Thoracic aorta (tissue), 2 donors: Measurements from ENCODE around the gene RBMS3. TPM values are rescaled to one million over a fixed set of nuclear protein-coding genes. Genes with fewer than 3 reads are reported as not detected.

Experiments used
- ATAC-seq: fragments of 150-250 bp; one replicate; pipeline ENCODE4 v1.8.0; 2017; ENCODE audit warnings: low read depth; ENCODE audit not compliant: insufficient number of reproducible peaks, low FRiP score
- DNase-seq: peaks from one replicate; pipeline ENCODE4 v3.0.0-alpha.2; 2020; ENCODE audit warnings: low spot score
- H3K27ac ChIP-seq, 2 donors: fragments of 200-600 bp; sonication (generic); 1 replicate in 1 of 2; 2 replicates in 1 of 2; pipeline ENCODE4 v1.5.1; 2016; ENCODE audit warnings: mild to moderate bottlenecking in 2 of 2, moderate library complexity in 2 of 2
- H3K27me3 ChIP-seq: fragments of 200-600 bp; sonication (generic); replicated peaks from 2 replicates; pipeline ENCODE4 v1.6.0; 2016; ENCODE audit warnings: mild to moderate bottlenecking; ENCODE audit not compliant: insufficient read depth
- H3K36me3 ChIP-seq: fragments of 200-600 bp; sonication (generic); one replicate; pipeline ENCODE4 v1.5.1; 2016
- H3K4me1 ChIP-seq, 2 donors: fragments of 200-600 bp; sonication (generic); 1 replicate in 1 of 2; 2 replicates in 1 of 2; pipeline versions ENCODE4 v1.5.1 to v1.6.0; 2016; ENCODE audit warnings: low read depth in 2 of 2, mild to moderate bottlenecking in 1 of 2; ENCODE audit not compliant: control insufficient read depth in 1 of 2
- H3K4me3 ChIP-seq: fragments of 200-600 bp; sonication (generic); 2 replicates; pipeline ENCODE4 v1.5.1; 2016; ENCODE audit warnings: mild to moderate bottlenecking
- H3K9me3 ChIP-seq: fragments of 200-600 bp; sonication (generic); 2 replicates; pipeline ENCODE4 v1.5.1; 2016
- total RNA-seq, 2 donors: library from RNA; depleted of rRNA; stranded (reverse); fragments of >200 nt; gene quantifications; one replicate each; pipeline versions ENCODE4 v1.1.0 to v1.2.3, GENCODE V29; 2016
- TF ChIP-seq, protein P1 (sequence below): fragments of 200-600 bp; sonication (generic); IDR thresholded peaks from one replicate; pipeline ENCODE4 v1.5.1; 2019; ENCODE audit warnings: antibody characterized with exemption

Gene RBMS3
- total RNA-seq, 2 donors from 2014 or later = 149 to 186 TPM

DNA sequence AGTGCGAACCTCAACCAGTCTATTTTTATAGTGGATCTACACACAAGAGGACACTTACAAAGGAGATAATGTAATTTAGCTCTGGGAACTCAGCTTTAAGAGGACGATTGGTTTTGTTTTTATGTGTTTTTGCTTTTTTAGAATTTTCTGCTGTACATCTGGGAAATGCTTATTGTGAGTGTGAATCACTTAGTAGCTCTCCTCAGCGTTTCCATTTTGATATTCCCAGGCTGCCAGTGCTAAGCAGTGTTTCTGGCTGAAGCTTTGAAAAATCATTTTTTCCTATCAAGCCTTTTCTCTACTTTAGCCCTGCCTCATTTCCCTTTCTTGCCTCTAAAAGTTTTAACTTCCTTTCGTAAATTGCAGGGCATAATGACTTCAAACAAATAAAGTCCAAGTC is 117.9 kb downstream of the RBMS3 start:
- peaks cover 0 to 7% of the 10 kb centered on the region in 2 donors for H3K4me1 ChIP-seq
- no peaks in the 10 kb centered on the region for H3K36me3 ChIP-seq
- TF ChIP-seq, protein P1, sequence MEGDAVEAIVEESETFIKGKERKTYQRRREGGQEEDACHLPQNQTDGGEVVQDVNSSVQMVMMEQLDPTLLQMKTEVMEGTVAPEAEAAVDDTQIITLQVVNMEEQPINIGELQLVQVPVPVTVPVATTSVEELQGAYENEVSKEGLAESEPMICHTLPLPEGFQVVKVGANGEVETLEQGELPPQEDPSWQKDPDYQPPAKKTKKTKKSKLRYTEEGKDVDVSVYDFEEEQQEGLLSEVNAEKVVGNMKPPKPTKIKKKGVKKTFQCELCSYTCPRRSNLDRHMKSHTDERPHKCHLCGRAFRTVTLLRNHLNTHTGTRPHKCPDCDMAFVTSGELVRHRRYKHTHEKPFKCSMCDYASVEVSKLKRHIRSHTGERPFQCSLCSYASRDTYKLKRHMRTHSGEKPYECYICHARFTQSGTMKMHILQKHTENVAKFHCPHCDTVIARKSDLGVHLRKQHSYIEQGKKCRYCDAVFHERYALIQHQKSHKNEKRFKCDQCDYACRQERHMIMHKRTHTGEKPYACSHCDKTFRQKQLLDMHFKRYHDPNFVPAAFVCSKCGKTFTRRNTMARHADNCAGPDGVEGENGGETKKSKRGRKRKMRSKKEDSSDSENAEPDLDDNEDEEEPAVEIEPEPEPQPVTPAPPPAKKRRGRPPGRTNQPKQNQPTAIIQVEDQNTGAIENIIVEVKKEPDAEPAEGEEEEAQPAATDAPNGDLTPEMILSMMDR = no peak
- H3K4me3 ChIP-seq = no peak overlapping the region
- no peaks in the 10 kb centered on the region for H3K27me3 ChIP-seq
- H3K27ac ChIP-seq = no peak overlapping the region
- ATAC-seq (no peak), DNase-seq (no peak)
- H3K9me3 ChIP-seq = no peaks in the 10 kb centered on the region

DNA sequence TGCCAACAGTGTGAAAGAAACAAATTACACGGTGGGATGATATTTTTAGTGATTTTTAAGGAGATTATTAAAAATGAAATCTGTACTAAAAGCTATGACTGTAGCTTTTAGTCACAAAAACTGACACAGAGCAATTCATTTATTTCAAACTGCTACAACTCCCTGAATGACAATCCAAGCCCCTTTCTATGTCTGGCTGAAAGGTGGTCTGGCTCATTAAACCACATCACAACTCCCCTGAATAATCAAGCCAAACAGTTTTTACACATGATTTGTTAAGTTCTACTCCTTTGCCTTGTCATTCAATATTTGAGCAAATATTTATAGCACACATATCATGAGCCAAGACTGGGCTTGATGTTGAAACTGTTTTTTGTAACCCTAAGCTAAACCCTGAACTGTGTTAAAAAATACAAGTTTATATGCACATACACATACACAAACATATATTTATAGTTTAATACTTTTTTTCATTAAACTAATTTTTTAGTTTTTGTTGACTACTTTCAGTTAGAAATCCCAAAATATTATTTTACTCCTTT is 125.5 kb downstream of the RBMS3 start:
- ATAC-seq (no peak), DNase-seq (no peak)
- Histone ChIP-seq H3K27me3 (no peaks in the 10 kb centered on the region), H3K4me3 (no peak overlapping the region), H3K4me1 (peaks cover 3 to 49% of the 10 kb centered on the region in 2 donors), H3K27ac (no peak overlapping the region), H3K36me3 (no peaks in the 10 kb centered on the region), H3K9me3 (no peaks in the 10 kb centered on the region)
- TF ChIP-seq, protein P1 = no peak

DNA sequence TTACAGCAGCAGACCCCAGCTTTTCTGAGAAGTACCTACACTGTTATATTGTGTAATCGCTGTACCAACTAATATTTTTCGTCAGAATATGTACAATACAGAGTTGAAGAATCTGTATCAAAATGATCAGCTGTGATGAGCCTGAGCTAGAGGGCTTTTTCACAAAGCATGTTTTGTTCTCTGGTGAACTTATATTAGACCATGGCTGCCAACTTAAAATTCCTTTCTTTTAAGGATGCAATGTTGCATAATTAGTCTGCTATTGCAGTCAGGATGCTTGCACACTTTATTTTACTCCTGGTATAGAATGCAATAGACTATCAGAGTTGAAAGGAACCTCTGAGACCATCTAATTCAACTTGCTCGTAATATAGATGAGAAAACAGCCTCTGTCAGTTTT is 127.8 kb downstream of the RBMS3 start:
- H3K27ac ChIP-seq = no peak overlapping the region
- no peaks in the 10 kb centered on the region for H3K27me3 ChIP-seq
- H3K4me3 ChIP-seq = no peak overlapping the region
- DNase-seq = no peak
- H3K9me3 ChIP-seq = no peaks in the 10 kb centered on the region
- peaks cover 3 to 50% of the 10 kb centered on the region in 2 donors for H3K4me1 ChIP-seq
- TF ChIP-seq, protein P1 = no peak
- no peaks in the 10 kb centered on the region for H3K36me3 ChIP-seq
- ATAC-seq = no peak

DNA sequence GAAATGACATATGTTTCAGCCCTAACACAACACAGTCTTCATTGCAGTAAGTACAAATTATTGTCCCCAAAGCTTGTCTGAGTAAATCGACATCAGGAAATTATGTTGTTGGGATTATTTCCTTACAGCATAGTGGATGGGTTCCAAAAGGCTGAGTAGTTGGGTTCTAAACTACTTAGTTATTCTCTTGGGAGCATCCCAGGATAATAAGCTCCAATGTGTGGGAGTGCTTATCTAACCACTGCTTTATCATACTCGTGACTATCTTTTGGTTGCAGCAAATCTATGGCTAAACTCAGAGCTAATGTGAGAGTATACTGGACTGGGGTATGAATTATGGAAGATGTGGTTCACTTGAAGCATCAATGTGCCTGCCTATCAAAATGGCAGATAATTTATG is 128.5 kb downstream of the RBMS3 start:
- H3K4me3 ChIP-seq = no peak overlapping the region
- ATAC-seq (no peak), DNase-seq (no peak)
- no peaks in the 10 kb centered on the region for H3K27me3 ChIP-seq
- H3K4me1 ChIP-seq = peaks cover 4 to 50% of the 10 kb centered on the region in 2 donors
- TF ChIP-seq, protein P1 = no peak
- no peak overlapping the region for H3K27ac ChIP-seq
- no peaks in the 10 kb centered on the region for H3K9me3 ChIP-seq
- no peaks in the 10 kb centered on the region for H3K36me3 ChIP-seq

DNA sequence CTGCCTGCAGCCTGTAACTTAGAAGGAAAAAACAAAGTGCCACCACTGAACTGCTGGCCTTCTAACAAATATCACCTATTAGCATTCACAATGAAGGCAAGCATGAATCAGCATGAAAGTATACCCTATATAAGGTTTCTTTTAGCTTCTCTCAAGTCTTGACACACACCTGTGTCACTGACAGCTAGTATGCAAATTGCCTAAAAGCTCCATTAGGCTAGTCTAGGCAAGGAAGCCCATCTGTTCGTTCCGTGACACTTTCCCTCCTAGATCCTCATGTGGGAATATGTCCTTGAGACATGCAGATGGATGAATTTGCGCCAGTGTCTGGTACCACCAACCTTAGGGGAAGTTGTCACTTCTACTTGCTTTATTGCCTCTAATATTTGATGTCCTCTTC is 129.3 kb downstream of the RBMS3 start:
- no peaks in the 10 kb centered on the region for H3K36me3 ChIP-seq
- H3K27me3 ChIP-seq = no peaks in the 10 kb centered on the region
- H3K4me3 ChIP-seq = no peak overlapping the region
- TF ChIP-seq, protein P1 = no peak
- no peaks in the 10 kb centered on the region for H3K9me3 ChIP-seq
- no peak for DNase-seq
- peaks cover 12 to 57% of the 10 kb centered on the region in 2 donors for H3K4me1 ChIP-seq
- ATAC-seq = no peak
- no peak overlapping the region for H3K27ac ChIP-seq
